PFSK-1 (cell line): ENCODE data around the gene LRRC8C.

Experiments
- FOXP2 ChIP-seq: optimal IDR thresholded peaks from 2 replicates; pipeline ENCODE3; 2011; ENCODE audit warnings: borderline replicate concordance, control low read depth, inconsistent platforms; ENCODE audit not compliant: insufficient read depth; ENCODE audit errors: extremely low read length, extremely low read depth
- POLR2AphosphoS5 ChIP-seq: IDR thresholded peaks from 2 replicates; pipeline ENCODE4 v1.6.1; 2012; ENCODE audit warnings: low read depth, mild to moderate bottlenecking, control low read depth, low read length, moderate library complexity
- REST ChIP-seq, 2 experiments: IDR thresholded peaks; 2 replicates each; pipeline versions ENCODE4 v1.6.1 to v1.8.0; 2011 to 2012; ENCODE audit warnings: low read depth in 2 of 2, low read length in 2 of 2, control low read depth in 1 of 2, inconsistent platforms in 1 of 2, mild to moderate bottlenecking in 1 of 2, moderate library complexity in 1 of 2; ENCODE audit not compliant: insufficient read depth in 1 of 2
- SIN3A ChIP-seq: IDR thresholded peaks from 2 replicates; pipeline ENCODE4 v1.6.1; 2012; ENCODE audit warnings: mild to moderate bottlenecking, low read length, moderate library complexity, borderline replicate concordance; ENCODE audit not compliant: insufficient read depth
- TAF1 ChIP-seq: IDR thresholded peaks from 2 replicates; pipeline ENCODE4 v1.6.1; 2012; ENCODE audit warnings: low read length, control low read depth, borderline replicate concordance; ENCODE audit not compliant: insufficient read depth

Gene LRRC8C

GRCh38 chr1:89643577-89643976 is 10.7 kb downstream of the LRRC8C start:
- TF ChIP-seq TAF1 = no peak
- no peak for TF ChIP-seq POLR2AphosphoS5
- no peak for TF ChIP-seq REST (IDR thresholded peaks at IDR 0.05; ENCODE audit: insufficient read depth in 1 of 2, low read depth in 2 of 2, low read length in 2 of 2)
- TF ChIP-seq SIN3A = no peak
- TF ChIP-seq FOXP2 = no peak

- TF ChIP-seq REST (IDR thresholded peaks at IDR 0.05; ENCODE audit: insufficient read depth in 1 of 2, low read depth in 2 of 2, low read length in 2 of 2) (no peak), FOXP2 (no peak), TAF1 (no peak), SIN3A (no peak), POLR2AphosphoS5 (no peak)
These were observed 11.3 kb downstream of the LRRC8C start for GRCh38 chr1:89644119-89644814.

- TF ChIP-seq REST (IDR thresholded peaks at IDR 0.05; ENCODE audit: insufficient read depth in 1 of 2, low read depth in 2 of 2, low read length in 2 of 2) = no peak
- no peak for TF ChIP-seq POLR2AphosphoS5
- no peak for TF ChIP-seq TAF1
- no peak for TF ChIP-seq FOXP2
- TF ChIP-seq SIN3A = no peak
These were observed 13.3 kb downstream of the LRRC8C start for GRCh38 chr1:89646259-89646658.

- TF ChIP-seq TAF1 = no peak
- TF ChIP-seq SIN3A = no peak
- TF ChIP-seq REST (IDR thresholded peaks at IDR 0.05; ENCODE audit: insufficient read depth in 1 of 2, low read depth in 2 of 2, low read length in 2 of 2) = no peak
- no peak for TF ChIP-seq FOXP2
These were observed 16.9 kb downstream of the LRRC8C start for GRCh38 chr1:89649783-89650182.

- no peak for TF ChIP-seq TAF1
- TF ChIP-seq REST (IDR thresholded peaks at IDR 0.05; ENCODE audit: insufficient read depth in 1 of 2, low read depth in 2 of 2, low read length in 2 of 2) = no peak
- no peak for TF ChIP-seq FOXP2
- no peak for TF ChIP-seq SIN3A
- TF ChIP-seq POLR2AphosphoS5 = no peak
These were observed 19.5 kb downstream of the LRRC8C start for GRCh38 chr1:89652373-89652772.
